Mesothelial cell of epicardium (in vitro differentiated cells): ENCODE data around the gene DSG2. TPM values are rescaled to one million over a fixed set of nuclear protein-coding genes. Genes with fewer than 3 reads are reported as not detected.

Source experiments
- DNase-seq, 2 experiments: peaks; one replicate each; pipeline ENCODE4 v3.0.0; 2021; ENCODE audit warnings: low spot score in 2 of 2; ENCODE audit not compliant: unreplicated experiment in 2 of 2
- H3K27ac Mint-ChIP-seq: 2 replicates; pipeline ENCODE4 v1.8.0; 2021; ENCODE audit warnings: mixed read lengths
- H3K27me3 Mint-ChIP-seq: 2 replicates; pipeline ENCODE4 v1.8.0; 2021; ENCODE audit warnings: low read depth, mixed read lengths
- H3K36me3 Mint-ChIP-seq: 2 replicates; pipeline ENCODE4 v1.8.0; 2021; ENCODE audit warnings: mixed read lengths
- H3K4me1 Mint-ChIP-seq: 2 replicates; pipeline ENCODE4 v1.8.0; 2021; ENCODE audit warnings: mixed read lengths
- H3K4me3 Mint-ChIP-seq: 2 replicates; pipeline ENCODE4 v1.8.0; 2021; ENCODE audit warnings: mild to moderate bottlenecking, moderate library complexity, mixed read lengths
- H3K9me3 Mint-ChIP-seq: 2 replicates; pipeline ENCODE4 v1.8.0; 2021; ENCODE audit warnings: mixed read lengths
- total RNA-seq: library from RNA; stranded (reverse); gene quantifications from 3 replicates; pipeline ENCODE4 v1.2.1, GENCODE V29; 2021
- TF ChIP-seq, protein P1 (sequence below): fragments of 200-600 bp; sonication (generic); IDR thresholded peaks from one replicate; pipeline ENCODE4 v1.5.0; 2021; ENCODE audit warnings: antibody characterized with exemption; ENCODE audit not compliant: unreplicated experiment

The DSG2 gene
- total RNA-seq, 1 donor from 2014 or later = 98.0 TPM

DNA sequence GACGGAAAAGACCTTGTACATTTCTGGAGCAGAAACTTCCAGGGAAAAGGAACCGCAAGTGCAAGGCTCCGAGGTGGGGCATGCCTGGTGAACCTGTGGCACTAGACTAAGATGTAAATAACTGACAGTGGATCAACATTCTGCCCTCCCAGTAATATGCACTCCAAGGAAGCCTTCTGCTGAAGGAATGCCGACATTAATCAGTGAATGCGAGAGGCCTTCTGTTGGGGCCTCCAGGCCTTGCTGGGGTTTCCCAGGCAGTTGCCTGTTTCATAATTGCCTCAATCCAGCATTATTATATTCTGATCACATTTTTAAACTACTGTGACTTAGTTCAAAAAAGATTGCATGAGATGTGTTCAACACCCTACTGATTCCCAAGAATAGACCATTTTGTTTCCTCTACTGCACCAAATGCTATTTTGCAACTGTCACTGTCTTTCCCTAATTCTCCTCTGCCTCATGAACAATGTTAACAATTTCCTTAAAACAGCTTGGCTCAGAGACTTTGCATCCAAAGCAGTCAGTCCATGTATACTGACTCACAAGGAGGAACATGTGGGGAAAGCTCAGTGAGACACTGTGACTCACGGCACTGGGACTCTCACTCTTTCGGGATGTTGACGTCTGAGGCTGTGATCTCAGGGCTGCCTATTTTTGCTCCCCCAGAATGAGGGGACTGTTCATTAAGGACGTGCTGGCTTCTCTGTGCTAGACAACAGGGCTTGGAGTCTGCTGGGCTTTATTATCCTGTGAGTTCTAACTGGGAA, 10.5 kb upstream of the DSG2 start:
- Mint-ChIP-seq H3K27ac (peak overlapping the region; percentile 86), H3K27me3 (no peaks in the 10 kb centered on the region), H3K4me3 (no peak overlapping the region), H3K4me1 (peaks cover 57% of the 10 kb centered on the region), H3K9me3 (peaks cover 6% of the 10 kb centered on the region), H3K36me3 (peaks cover 3% of the 10 kb centered on the region)
- TF ChIP-seq, protein P1, sequence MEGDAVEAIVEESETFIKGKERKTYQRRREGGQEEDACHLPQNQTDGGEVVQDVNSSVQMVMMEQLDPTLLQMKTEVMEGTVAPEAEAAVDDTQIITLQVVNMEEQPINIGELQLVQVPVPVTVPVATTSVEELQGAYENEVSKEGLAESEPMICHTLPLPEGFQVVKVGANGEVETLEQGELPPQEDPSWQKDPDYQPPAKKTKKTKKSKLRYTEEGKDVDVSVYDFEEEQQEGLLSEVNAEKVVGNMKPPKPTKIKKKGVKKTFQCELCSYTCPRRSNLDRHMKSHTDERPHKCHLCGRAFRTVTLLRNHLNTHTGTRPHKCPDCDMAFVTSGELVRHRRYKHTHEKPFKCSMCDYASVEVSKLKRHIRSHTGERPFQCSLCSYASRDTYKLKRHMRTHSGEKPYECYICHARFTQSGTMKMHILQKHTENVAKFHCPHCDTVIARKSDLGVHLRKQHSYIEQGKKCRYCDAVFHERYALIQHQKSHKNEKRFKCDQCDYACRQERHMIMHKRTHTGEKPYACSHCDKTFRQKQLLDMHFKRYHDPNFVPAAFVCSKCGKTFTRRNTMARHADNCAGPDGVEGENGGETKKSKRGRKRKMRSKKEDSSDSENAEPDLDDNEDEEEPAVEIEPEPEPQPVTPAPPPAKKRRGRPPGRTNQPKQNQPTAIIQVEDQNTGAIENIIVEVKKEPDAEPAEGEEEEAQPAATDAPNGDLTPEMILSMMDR = no peak
- DNase-seq = no peak

GRCh38 chr18:31489311-31489710, 8.7 kb upstream of the DSG2 start:
- no peak overlapping the region for H3K4me3 Mint-ChIP-seq
- H3K27me3 Mint-ChIP-seq = no peaks in the 10 kb centered on the region
- H3K36me3 Mint-ChIP-seq = peaks cover 3% of the 10 kb centered on the region
- H3K9me3 Mint-ChIP-seq = peaks cover 6% of the 10 kb centered on the region
- H3K4me1 Mint-ChIP-seq = peaks cover 58% of the 10 kb centered on the region
- no peak overlapping the region for H3K27ac Mint-ChIP-seq
- TF ChIP-seq, protein P1 = no peak
- no peak for DNase-seq

DNA sequence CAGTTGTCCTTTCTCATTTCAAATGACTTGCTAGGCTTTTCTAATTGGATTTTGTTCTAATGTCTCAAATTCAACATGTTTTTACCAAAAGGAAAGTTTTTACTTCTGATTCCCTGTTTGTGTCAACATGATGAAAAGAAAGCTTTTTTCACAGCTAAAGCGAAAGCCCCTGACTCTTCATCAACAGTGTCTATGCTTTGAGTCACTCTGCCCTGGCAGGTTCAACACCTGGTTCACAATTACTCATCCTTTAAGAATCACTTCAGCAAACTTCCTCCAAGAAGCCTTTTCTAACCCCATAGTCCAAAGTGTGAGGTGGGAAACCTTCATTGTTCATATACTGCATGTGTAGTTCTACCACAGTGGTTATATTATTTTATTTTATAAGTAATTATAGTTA, 7.6 kb upstream of the DSG2 start:
- Mint-ChIP-seq H3K4me3 (no peak overlapping the region), H3K27me3 (no peaks in the 10 kb centered on the region), H3K9me3 (peaks cover 6% of the 10 kb centered on the region), H3K36me3 (peaks cover 3% of the 10 kb centered on the region), H3K27ac (no peak overlapping the region), H3K4me1 (peaks cover 53% of the 10 kb centered on the region)
- DNase-seq = no peak
- TF ChIP-seq, protein P1 = no peak

GRCh38 chr18:31490833-31491232, 7.1 kb upstream of the DSG2 start:
- H3K27ac Mint-ChIP-seq = no peak overlapping the region
- H3K4me1 Mint-ChIP-seq = peaks cover 49% of the 10 kb centered on the region
- H3K9me3 Mint-ChIP-seq = peaks cover 6% of the 10 kb centered on the region
- peaks cover 3% of the 10 kb centered on the region for H3K36me3 Mint-ChIP-seq
- TF ChIP-seq, protein P1 = no peak
- no peaks in the 10 kb centered on the region for H3K27me3 Mint-ChIP-seq
- DNase-seq = no peak
- H3K4me3 Mint-ChIP-seq = no peak overlapping the region

DNA sequence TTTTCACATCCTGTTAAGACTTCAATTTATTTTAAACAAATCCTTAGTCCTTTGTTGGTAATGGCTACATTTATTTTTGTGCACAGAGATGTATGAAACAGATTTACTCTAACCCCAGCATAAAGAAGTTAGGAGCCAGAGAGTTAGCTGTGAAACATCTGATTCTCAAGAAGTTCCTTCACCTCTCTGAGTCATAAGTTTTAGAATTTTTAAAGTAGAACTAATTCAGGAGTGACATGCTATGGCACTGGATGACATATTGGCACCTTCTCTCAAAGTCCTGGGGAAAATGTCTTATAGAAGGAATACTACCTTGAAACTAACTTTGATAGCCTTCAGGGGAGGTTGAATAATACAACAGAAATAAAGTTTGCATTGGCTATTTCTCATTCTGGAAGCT, 6.4 kb upstream of the DSG2 start:
- peaks cover 42% of the 10 kb centered on the region for H3K4me1 Mint-ChIP-seq
- peaks cover 3% of the 10 kb centered on the region for H3K36me3 Mint-ChIP-seq
- H3K27me3 Mint-ChIP-seq = no peaks in the 10 kb centered on the region
- H3K4me3 Mint-ChIP-seq = no peak overlapping the region
- no peak for DNase-seq
- no peak overlapping the region for H3K27ac Mint-ChIP-seq
- TF ChIP-seq, protein P1 = no peak
- peaks cover 6% of the 10 kb centered on the region for H3K9me3 Mint-ChIP-seq
